G401 (cell line): ENCODE results near the gene CYP1A2. TPM values are rescaled to one million over a fixed set of nuclear protein-coding genes. Genes with fewer than 3 reads are reported as not detected.

Experiments used
- DNase-seq: peaks from one replicate; pipeline ENCODE4 v3.0.0-alpha.2; 2015; ENCODE audit warnings: low spot score
- in situ Hi-C: cut with HindIII; loops from 2 replicates; pipeline ENCODE4 v1.10.0; 2016; ENCODE audit warnings: low sequenced_read_pairs, mixed read lengths
- total RNA-seq: library from RNA; depleted of rRNA; stranded (reverse); fragments of >200 nt; shearing (Covaris generic); gene quantifications from 2 replicates; pipeline ENCODE4 v1.2.3, GENCODE V29; 2014; rRNA removed

CYP1A2 gene
- total RNA-seq, 1 experiment from 2014 or later: not detected

DNA sequence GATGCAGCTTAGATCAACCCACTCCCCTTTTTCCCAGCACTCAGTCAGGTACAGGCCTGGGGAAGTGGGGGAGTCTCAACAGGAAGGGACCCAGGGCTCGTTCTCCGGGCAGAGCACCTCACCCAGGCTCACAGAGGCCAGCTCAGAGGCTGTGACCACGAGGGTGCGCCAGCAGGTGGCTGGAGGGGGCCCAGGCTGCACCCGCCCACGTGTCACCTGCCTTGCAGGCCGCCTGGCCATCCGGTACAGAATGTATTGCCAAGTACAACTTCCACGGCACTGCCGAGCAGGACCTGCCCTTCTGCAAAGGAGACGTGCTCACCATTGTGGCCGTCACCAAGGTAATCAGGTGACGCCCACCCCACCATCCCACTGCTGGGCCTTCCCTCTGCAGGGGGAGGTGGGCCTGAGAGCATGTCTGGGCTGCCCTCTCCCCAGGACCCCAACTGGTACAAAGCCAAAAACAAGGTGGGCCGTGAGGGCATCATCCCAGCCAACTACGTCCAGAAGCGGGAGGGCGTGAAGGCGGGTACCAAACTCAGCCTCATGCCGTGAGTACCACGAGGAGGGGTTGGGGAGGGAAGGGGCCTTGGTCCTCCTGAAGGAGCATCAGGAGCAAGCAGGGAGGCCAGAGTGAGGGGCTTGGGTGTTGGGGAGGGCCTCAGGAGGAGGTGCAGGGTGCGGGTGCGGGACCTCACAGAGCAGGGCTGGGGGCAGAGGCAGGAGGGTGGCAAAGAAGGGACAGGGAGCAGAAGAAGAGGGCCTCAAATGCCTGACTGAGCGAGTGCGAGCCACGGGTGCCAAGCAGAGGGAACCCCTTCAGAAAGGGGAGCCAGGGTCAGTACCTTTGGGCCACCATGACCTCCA, 50.0 kb downstream of the CYP1A2 start:
- peak; percentile 91 for DNase-seq
- in situ Hi-C loops: no loop called here

DNA sequence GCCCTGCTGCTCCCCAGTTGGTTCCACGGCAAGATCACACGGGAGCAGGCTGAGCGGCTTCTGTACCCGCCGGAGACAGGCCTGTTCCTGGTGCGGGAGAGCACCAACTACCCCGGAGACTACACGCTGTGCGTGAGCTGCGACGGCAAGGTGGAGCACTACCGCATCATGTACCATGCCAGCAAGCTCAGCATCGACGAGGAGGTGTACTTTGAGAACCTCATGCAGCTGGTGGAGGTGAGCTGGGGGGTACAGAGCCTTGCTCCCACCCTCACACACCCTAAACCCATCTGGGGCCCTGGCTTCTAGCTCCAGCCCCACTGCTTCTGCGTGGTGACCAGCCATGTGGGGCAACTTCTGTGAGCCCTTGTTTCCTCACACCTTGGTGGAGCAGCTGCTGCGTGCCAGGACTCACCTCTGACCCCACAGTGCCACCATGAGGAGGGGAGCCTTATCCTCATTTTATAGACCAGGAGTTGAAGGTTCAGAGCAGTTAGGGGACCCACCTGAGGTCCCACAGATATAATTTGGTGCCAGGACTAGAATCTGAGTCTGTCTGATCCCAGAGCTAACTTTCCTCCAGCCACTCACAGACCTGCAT, 50.7 kb downstream of the CYP1A2 start:
- DNase-seq: no peak
- in situ Hi-C loops: no loop called here

DNA sequence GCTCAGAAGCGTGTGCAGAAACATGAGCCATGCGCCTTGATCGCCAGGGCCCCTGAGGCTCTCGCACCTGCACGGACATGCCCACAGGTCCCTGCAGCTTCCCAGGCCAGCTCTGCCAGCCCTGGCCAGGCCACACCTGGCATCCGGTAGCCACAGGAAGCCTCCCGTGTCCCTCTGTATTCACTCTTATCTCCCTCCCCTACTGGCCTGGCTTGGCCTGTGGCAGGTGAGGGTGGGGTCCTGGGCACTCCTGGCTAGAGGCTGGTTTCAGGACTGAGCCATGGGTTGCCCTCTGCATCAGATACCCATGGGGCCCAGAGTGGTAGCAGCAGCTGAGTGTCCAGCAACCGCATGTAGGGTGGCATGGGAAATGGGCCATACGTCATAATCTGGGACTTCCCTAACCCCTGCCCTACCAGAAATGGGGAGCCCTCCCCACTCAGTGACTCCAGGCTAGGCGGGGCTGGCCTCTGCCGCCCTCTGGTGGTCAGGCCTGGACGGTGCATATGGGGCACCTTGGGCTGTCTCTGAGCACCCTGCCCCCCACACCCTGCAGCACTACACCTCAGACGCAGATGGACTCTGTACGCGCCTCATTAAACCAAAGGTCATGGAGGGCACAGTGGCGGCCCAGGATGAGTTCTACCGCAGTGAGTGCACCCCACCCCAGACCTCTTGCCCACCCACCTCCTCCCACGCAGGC, 51.4 kb downstream of the CYP1A2 start:
- DNase-seq: peak; percentile 50
- in situ Hi-C loops: no loop called here

DNA sequence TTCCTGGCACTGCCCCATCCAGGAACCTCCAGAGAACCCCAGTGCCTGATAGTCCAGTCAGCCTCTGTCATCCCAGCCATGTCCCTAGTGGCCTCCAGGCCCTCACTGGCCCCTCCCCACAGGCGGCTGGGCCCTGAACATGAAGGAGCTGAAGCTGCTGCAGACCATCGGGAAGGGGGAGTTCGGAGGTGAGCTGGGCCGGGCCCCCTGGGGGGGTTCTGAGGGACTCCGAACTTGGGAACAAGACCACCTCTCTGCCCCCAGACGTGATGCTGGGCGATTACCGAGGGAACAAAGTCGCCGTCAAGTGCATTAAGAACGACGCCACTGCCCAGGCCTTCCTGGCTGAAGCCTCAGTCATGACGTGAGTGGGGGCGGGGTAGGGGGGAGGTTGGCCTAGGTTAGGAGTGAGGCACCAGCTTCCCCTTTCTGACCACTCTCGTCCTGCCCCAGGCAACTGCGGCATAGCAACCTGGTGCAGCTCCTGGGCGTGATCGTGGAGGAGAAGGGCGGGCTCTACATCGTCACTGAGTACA, 52.0 kb downstream of the CYP1A2 start:
- in situ Hi-C loops: no loop called here
- DNase-seq: no peak

DNA sequence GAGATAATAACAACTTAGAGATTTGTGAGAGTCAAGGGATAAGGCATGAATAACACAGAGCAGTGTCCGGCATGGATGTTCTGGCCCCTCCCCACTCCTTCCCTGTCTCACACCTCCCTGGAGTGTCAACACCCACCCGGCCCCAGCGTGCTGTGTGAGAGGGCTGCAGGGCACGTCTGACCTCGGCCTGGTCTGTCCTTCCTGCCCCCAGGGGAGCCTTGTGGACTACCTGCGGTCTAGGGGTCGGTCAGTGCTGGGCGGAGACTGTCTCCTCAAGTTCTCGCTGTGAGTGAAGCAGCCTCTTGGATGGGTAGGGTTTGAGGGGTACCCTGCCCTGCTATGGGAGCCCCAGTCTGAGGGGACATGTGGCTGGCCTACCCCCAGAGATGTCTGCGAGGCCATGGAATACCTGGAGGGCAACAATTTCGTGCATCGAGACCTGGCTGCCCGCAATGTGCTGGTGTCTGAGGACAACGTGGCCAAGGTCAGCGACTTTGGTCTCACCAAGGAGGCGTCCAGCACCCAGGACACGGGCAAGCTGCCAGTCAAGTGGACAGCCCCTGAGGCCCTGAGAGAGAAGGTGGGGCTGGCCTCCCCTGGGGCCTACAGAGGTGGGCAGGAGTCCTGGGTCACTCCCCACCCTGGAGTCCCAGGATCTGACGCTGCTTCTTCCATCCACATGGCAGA, 52.8 kb downstream of the CYP1A2 start:
- DNase-seq: no peak
- in situ Hi-C loops: no loop called here

DNA sequence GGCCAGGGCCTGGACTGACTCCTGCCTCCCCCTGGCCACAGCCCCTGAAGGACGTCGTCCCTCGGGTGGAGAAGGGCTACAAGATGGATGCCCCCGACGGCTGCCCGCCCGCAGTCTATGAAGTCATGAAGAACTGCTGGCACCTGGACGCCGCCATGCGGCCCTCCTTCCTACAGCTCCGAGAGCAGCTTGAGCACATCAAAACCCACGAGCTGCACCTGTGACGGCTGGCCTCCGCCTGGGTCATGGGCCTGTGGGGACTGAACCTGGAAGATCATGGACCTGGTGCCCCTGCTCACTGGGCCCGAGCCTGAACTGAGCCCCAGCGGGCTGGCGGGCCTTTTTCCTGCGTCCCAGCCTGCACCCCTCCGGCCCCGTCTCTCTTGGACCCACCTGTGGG, 53.6 kb downstream of the CYP1A2 start:
- no peak for DNase-seq
- in situ Hi-C loops: no loop called here

DNA sequence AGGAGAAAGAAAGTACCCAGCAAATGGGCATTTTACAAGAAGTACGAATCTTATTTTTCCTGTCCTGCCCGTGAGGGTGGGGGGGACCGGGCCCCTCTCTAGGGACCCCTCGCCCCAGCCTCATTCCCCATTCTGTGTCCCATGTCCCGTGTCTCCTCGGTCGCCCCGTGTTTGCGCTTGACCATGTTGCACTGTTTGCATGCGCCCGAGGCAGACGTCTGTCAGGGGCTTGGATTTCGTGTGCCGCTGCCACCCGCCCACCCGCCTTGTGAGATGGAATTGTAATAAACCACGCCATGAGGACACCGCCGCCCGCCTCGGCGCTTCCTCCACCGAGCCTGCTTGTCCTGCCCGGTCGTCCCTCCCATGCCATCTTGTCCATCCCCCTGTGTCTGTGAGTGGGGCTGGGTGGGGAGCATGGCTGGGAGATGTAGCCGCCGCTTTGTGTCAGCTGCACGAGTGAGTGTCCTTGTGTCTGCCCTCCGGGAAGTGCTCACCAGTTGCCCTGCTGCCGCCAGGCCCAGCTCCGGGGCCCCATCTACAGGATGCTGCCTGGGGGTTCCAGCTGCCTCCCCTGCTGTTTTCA, 54.3 kb downstream of the CYP1A2 start:
- no peak for DNase-seq
- in situ Hi-C loops: no loop called here

DNA sequence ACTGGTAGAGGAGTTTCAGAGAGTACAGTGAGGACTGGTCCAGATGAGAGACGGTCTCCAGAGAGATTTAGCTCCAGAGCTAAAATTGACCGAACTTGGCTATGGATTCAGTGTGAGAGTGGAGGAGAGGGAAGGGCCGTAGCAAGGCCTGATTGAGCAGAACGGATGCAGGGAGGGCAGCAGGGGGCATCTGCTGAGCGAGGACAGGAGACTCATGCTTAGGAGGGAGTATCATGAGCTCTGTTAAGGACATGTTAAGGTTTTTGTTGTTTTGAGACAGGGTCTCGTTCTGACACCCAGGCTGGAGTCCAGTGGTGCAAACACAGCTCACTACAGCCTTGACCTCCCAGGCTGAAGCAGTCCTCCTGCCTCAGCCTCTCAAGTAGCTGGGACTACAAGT, 56.3 kb downstream of the CYP1A2 start:
- in situ Hi-C loops: no loop called here

More for the DNA sequence above, 56.3 kb downstream of the CYP1A2 start:
- DNase-seq: no peak

Other genes with a start within 250 kb of the CYP1A2 start
- gene ARID3B, start 207.6 kb upstream of the CYP1A2 start, total RNA-seq: 91.6 and 92.3 TPM in 2 replicates
- gene CLK3, start 133.0 kb upstream of the CYP1A2 start, total RNA-seq: 18.6 and 32.8 TPM in 2 replicates
- 27.7 and 28.2 TPM in 2 replicates for gene EDC3, start 52.8 kb upstream of the CYP1A2 start, total RNA-seq
- gene CYP1A1, start 23.3 kb upstream of the CYP1A2 start, total RNA-seq: not detected in 2 replicates
- gene CSK, start 33.2 kb downstream of the CYP1A2 start, total RNA-seq: 27.8 and 31.3 TPM in 2 replicates
- gene LMAN1L, start 64.0 kb downstream of the CYP1A2 start, total RNA-seq: not detected in 2 replicates
- not detected in 2 replicates for gene CPLX3, start 77.8 kb downstream of the CYP1A2 start, total RNA-seq
- 32.1 and 40.9 TPM in 2 replicates for gene ULK3, start 94.3 kb downstream of the CYP1A2 start, total RNA-seq
- 7.6 and 13.2 TPM in 2 replicates for gene SCAMP2, start 124.5 kb downstream of the CYP1A2 start, total RNA-seq
- gene MPI, start 141.2 kb downstream of the CYP1A2 start, total RNA-seq: 81.8 and 85.8 TPM in 2 replicates
- 53.5 and 58.8 TPM in 2 replicates for gene FAM219B, start 158.0 kb downstream of the CYP1A2 start, total RNA-seq
- gene COX5A, start 189.2 kb downstream of the CYP1A2 start, total RNA-seq: 290 and 313 TPM in 2 replicates
- gene RPP25, start 207.9 kb downstream of the CYP1A2 start, total RNA-seq: 28.8 and 31.8 TPM in 2 replicates
- 7.7 and 15.0 TPM in 2 replicates for gene SCAMP5, start 246.7 kb downstream of the CYP1A2 start, total RNA-seq